NCI-H128 (cell line): ENCODE data around the gene KLF16.

ENCODE experiments used
- DNase-seq: peaks from one replicate; lab custom pipeline; 2025; ENCODE audit not compliant: unreplicated experiment; lab: John Stamatoyannopoulos, UW

Gene KLF16

DNA sequence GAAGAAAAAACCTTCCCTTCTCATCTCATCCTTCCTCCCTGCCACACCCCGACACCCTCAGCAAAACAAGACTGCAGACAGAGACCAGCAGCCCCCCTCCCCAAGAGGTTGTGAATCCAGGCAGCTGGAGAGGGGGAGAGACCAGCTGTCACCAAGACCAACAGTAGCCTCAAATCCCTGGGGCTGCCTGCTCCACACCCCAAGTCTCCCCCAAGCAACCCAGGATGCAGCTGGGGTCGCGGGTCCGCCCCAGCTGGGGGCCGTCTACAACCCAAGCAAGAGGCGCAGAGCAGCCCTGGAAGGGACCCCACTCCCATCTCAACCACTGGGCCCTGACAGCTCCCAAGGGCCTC, 7.1 kb downstream of the KLF16 start:
- no peak for DNase-seq

DNA sequence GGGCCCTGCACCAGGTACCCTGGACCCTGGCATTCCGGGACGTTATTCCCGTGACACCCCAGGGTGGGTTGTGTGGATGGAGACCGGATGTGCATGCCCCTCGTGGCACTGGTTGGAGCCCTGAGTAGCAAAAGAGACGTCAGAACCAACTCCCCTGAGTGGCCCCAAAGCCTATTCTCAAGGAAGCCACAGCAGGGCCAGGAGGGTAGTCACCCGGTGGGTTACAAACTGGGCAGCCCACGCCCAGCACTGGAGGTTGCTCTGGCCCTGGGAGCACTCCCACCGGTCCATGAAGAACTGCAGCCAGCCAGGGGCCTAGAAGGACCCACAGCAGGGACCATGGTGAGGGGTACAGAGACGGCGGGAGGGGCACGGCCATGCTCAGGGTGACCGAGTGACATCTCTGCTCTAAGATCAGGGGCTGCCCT, 7.5 kb downstream of the KLF16 start:
- no peak for DNase-seq

- no peak for DNase-seq
Observed at GRCh38 chr19:1855040-1855827, 8.1 kb downstream of the KLF16 start.

DNA sequence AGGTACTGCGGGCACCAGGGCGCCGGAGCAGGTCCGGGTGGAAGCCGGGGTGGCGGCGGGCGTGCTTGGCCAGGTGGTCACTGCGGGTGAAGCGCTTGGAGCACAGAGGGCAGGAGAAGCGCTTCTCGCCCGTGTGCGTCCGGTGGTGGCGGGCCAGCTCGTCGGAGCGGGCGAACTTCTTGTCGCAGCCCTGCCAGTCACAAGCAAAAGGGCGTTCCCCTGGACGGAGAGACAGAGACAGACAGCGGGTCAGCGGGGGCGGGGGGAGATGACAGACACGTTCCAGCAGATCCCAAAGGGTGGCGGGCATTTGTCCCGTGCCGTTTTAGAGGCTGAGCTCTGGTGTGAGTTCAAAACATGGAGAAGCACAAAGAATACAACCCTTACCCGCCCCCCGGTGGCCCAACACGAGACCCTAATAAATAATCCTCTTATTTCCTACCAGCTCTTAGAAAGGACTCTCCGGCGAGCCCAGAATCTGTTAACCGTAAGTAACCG, 8.8 kb downstream of the KLF16 start:
- DNase-seq = no peak

- no peak for DNase-seq
Observed at GRCh38 chr19:1854039-1854541, 9.3 kb downstream of the KLF16 start.

DNA sequence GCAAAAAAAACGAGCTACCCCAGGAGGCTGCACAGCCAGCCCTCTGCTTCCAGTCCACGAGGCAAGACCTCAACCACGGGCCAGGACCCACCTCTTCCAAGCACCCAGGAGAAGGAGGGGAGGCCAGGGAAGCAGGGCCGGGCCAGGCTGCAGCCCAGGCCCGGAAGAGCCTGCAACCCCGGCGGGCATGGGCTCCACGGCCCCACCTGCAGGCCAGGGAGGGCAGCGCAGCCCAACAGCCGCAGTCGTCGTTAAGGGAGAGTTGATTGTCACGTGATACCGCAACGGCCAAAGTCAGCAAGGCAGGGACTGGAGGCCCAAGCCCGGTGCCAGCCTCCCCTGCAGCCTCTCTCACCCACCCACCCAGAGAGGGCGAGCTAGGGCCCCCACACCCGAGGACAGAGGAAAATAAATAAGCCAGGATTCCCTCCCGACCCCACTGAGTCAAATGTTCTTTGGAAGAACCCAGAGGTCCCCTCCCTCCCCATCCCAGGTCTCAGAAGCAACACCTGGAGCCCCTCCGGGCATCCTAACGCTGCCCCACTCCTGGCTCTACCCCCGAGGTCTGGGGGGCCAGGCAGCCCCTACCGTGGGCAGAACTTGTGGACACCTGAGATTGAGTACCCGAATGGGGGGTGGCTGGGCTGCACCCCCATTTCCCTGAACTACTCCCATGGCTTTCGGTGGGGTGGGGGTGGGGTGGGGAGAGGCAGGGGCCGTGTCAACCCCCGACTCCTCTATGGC, 9.9 kb downstream of the KLF16 start:
- DNase-seq = no peak

DNA sequence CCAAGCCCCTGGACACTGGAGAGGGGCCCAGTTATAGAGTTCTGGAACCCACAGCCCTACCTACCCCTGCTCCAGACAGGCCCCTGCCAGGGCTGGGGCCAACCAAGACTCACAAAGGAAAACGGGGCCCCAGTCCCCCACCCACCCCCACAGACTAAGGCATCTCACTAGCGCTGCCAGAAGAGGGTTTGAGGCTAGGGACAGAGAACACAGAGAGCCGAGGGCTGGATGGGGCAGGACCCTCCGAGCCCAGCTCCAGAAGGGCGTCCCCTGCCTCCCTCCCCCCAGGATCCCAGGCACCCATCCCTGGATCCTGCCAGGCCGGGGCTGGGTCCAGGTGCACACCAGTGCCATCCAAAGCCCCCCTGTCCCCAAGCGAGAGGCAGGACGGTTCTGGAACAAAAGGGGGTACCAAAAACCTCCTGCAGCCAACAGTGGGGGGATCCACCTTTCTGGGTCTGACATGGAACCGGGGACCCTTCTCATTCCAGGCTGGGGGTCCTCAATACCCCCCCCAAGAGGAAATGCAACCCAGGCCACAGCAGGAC, 10.7 kb downstream of the KLF16 start:
- DNase-seq = no peak

DNA sequence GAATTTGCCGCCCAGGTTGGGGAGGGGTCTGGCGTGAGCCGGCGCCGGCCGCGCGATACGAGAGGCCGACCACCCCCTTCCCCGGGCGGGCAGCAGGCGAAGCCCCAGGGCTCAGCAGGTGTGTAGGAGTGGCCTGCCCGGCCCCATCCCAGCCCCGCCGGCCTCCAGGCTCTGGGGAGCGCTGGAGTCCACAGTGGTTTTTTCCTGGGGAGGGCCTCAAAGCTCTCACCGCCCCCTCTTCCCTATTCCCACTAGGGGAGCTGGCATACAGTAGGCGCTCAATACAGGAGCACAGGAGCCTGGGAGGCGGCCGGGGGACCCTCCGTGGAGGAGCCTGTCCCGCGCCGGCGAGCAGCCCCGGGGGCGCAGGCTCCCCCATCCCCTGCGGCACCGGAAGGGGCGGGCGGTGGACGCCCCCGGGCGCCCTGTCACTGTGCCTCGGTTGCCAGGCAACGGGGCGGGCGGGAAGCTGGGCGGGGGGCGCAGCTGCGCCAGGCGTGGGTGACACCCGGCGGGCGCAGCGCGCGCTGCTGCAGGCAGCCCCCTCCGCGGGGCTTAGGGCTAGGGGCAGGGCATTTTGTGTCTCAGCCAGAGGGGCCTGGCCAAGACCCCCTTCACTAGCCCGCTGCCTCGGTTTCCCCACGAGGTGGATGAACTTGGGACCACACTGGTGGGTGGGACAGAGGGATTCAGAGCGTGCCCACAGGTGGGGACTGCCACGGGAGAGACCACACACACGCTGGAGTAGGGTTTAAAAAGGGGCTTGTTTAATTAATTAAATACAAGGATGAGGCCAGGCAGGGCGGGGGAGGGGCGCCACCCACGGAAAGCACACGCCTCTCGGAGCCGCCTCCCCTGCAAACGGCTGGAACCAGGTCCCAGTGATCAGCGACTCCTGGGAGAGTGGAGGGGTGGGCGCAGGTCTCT, 11.5 kb downstream of the KLF16 start:
- no peak for DNase-seq

DNA sequence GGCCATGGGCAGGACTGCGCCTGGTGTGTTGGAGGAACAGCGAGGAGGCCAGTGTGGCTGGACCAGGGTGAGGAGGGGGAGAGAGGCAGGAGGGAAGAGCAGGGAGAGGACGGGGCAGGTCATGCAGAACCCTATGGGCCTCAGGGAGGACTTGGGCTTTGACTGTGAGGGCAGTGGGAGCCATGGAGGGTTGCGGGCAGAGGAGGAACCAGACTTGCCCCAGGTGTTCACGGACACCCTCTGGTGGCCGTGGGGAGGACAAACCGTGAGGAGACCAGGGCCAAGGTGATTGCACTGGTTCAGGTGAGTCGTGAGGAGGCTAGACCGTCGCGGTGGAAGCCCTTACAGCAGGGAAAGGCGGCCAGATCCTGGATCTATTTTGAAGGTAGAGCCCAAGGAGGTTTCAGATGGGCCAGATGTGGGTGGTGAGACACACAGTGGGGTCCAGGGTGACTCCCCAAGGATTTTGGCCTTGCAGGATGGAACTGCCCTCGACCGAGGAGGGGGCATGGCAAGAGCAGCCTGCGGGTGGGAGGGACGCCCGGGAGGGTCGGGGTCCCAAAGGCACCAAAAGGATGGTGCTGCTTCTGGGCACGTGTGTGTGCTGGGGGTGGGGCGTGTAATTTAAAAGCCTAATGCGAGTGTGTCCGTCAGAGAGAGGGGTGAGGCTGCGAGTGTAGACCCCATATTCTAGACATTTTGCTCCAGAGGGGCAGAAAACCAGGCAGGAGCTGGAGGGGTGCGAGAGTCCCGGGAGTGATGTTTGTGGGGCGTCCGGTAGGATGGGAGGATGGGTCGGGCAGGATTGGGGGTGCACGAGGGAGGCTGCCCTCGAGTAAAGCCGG, 12.3 kb downstream of the KLF16 start:
- DNase-seq = no peak

- DNase-seq = no peak
Observed at GRCh38 chr19:1849886-1850398, 13.4 kb downstream of the KLF16 start.

DNA sequence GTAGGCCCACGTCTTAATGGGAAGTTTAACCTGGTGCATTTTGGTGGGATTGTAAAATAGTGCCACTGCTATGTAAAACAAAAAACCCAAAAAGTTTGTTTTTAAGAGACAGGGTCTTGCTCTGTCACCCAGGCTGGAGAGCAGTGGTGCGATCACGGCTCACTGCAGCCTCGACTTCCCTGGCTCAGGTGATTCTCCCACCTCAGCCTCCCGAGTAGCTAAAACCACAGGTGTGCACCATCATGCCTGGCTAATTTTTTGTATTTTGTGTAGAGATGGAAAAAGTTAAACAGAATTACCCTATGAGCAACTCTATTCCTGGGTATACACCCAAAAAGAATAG, 14.3 kb downstream of the KLF16 start:
- no peak for DNase-seq

GRCh38 chr19:1848399-1849131, 14.8 kb downstream of the KLF16 start, which contains the start of gene REXO1:
TSS of gene REXO1 (minus strand) at chr19:1848483. CDS start at chr19:1848358, 125 bp downstream.
- DNase-seq = peak; percentile 94

GRCh38 chr19:1847684-1848398, 15.5 kb downstream of the KLF16 start:
- no peak for DNase-seq

DNA sequence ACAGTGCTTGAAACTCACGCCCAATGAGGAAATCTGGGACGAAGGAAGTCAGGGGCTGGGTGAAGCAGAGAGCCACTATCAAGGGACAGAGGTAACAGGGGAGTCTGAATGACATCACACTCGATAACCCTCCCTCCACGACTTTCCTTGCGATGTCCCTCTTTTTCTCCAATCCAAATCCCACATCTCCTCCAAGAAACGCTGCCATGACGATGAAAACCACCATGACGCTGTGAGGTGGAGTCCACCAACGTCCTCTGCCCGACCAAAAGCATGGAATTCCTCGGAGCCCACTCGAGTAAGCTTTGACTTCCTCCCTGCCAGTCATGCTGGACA, 16.1 kb downstream of the KLF16 start:
- DNase-seq = no peak

DNA sequence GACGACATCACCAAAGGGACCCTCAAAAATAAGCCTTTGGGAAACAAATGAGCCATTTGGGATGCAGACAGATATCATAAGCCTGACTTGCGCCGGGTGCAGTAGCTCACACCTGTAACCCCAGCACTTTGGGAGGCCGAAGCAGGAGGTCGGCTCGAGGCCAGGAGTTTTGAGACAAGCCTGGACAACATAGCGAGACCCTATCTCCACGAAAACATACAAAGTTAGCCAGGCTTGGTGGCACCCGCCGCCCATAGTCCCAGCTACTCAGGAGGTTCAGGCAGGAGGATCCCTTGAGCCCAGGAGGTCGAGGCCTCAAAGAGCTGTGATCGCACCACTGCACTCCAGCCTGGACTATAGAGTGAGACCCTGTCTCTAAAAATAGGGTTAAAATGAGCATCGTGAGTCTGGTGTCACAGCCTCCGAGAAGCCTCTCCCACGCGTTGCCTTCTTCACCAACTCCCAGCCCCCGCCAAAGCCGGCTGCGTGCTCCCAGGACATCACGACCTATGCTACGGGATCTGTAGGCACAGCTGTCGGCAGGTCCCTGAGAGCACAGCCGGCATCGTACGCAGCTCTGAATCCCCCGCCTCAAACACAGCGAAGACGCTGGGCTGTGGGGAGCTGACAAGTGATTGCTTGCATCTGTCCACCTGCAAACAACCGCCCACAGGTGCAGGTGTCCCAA, 16.7 kb downstream of the KLF16 start:
- DNase-seq = no peak

DNA sequence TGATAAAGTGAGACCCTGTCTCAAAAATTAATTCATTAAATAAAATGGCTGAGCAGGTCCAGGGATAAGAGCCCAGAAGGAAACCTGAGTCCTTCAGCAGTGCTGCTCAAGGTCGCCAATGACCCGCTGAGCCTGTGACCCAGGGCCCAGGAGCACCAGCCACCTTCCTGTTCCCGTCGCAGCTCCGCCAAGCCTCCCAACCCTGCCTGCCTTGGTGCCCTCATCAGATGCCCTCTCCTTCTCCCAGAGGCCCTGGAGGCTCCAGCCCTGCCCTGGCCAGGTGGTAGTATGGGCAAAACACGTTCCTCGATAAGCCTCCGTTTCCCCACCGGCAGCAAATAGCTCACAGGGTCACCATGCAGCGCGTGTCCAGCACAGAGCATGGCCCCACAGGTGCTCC, 17.7 kb downstream of the KLF16 start:
- DNase-seq = no peak

- DNase-seq = no peak
Observed at GRCh38 chr19:1845125-1845515, 18.3 kb downstream of the KLF16 start.

- DNase-seq = no peak
Observed at GRCh38 chr19:1844513-1845124, 18.8 kb downstream of the KLF16 start.
